Right forelimb (tissue), 1 donor: ENCODE data around the gene DACH1.
"Not testable (repeated sequence)": the region's sequence is repeated elsewhere in the genome, so short reads cannot be mapped to it uniquely, and the experiment has no call there.

Experiments used
- DNase-seq: peaks from one replicate; pipeline ENCODE4 v3.0.0-alpha.2; 2018

Gene DACH1

GRCh38 chr13:71867131-71867814 is at the start of gene DACH1:
TSS of gene DACH1 (minus strand) at chr13:71867204.
- peak; percentile 76 for DNase-seq

- no peak for DNase-seq
These were observed 46.7 kb upstream of the DACH1 start for GRCh38 chr13:71913717-71914116.

- no peak for DNase-seq
These were observed 45.5 kb upstream of the DACH1 start for GRCh38 chr13:71912524-71912923.

- no peak for DNase-seq
These were observed 39.4 kb upstream of the DACH1 start for GRCh38 chr13:71906448-71906847.

- no peak for DNase-seq
These were observed 35.7 kb upstream of the DACH1 start for GRCh38 chr13:71902676-71903075.

- not testable (repeated sequence) for DNase-seq
These were observed 26.5 kb upstream of the DACH1 start for GRCh38 chr13:71893506-71893905.

- DNase-seq: no peak
These were observed 19.9 kb upstream of the DACH1 start for GRCh38 chr13:71886880-71887279.

GRCh38 chr13:71882120-71882519 is 15.1 kb upstream of the DACH1 start:
- DNase-seq: no peak

GRCh38 chr13:71880753-71881541 is 13.9 kb upstream of the DACH1 start:
- DNase-seq: no peak

GRCh38 chr13:71879808-71880344 is 12.9 kb upstream of the DACH1 start:
- DNase-seq: no peak

- DNase-seq: no peak
These were observed 12.1 kb upstream of the DACH1 start for GRCh38 chr13:71879129-71879535.

GRCh38 chr13:71877256-71877653 is 10.3 kb upstream of the DACH1 start:
- DNase-seq: no peak

GRCh38 chr13:71876648-71877255 is 9.7 kb upstream of the DACH1 start:
- no peak for DNase-seq

GRCh38 chr13:71875823-71876222 is 8.8 kb upstream of the DACH1 start:
- DNase-seq: no peak

GRCh38 chr13:71874458-71874857 is 7.5 kb upstream of the DACH1 start:
- DNase-seq: no peak

- no peak for DNase-seq
These were observed 6.6 kb upstream of the DACH1 start for GRCh38 chr13:71873418-71874247.

GRCh38 chr13:71871844-71872243 is 4.8 kb upstream of the DACH1 start:
- DNase-seq: no peak

GRCh38 chr13:71871176-71871754 is 4.3 kb upstream of the DACH1 start:
- no peak for DNase-seq

GRCh38 chr13:71870100-71870499 is 3.1 kb upstream of the DACH1 start:
- DNase-seq: no peak

- no peak for DNase-seq
These were observed 2.3 kb upstream of the DACH1 start for GRCh38 chr13:71869274-71869673.

GRCh38 chr13:71866335-71867130 is 471 bp downstream of the DACH1 start:
- peak; percentile 62 for DNase-seq
